Measurements from ENCODE around the gene SMG6.

Gene SMG6

GRCh38 chr17:2093349-2093748 lies 210.2 kb downstream of the SMG6 start:
- no peak for FAIRE-seq

GRCh38 chr17:2092253-2092652 lies 211.3 kb downstream of the SMG6 start:
- FAIRE-seq: no peak

GRCh38 chr17:2090804-2091534 lies 212.6 kb downstream of the SMG6 start:
- FAIRE-seq: no peak

- no peak for FAIRE-seq
Measured at GRCh38 chr17:2090210-2090641, 213.4 kb downstream of the SMG6 start.

GRCh38 chr17:2089021-2089422 lies 214.6 kb downstream of the SMG6 start:
- FAIRE-seq: no peak

- no peak for FAIRE-seq
Measured at GRCh38 chr17:2087597-2088211, 215.9 kb downstream of the SMG6 start.

GRCh38 chr17:2086306-2086705 lies 217.3 kb downstream of the SMG6 start:
- no peak for FAIRE-seq

GRCh38 chr17:2085648-2085949 lies 218.0 kb downstream of the SMG6 start:
- FAIRE-seq: no peak

- no peak for FAIRE-seq
Measured at GRCh38 chr17:2084766-2085647, 218.6 kb downstream of the SMG6 start.

- no peak for FAIRE-seq
Measured at GRCh38 chr17:2084036-2084765, 219.4 kb downstream of the SMG6 start.

GRCh38 chr17:2083613-2084035 lies 220.0 kb downstream of the SMG6 start:
- no peak for FAIRE-seq

- FAIRE-seq: no peak
Measured at GRCh38 chr17:2082003-2082781, 221.4 kb downstream of the SMG6 start.

- no peak for FAIRE-seq
Measured at GRCh38 chr17:2081564-2081963, 222.0 kb downstream of the SMG6 start.

GRCh38 chr17:2077040-2077439 lies 226.5 kb downstream of the SMG6 start:
- FAIRE-seq: no peak

- no peak for FAIRE-seq
Measured at GRCh38 chr17:2076087-2076984, 227.2 kb downstream of the SMG6 start.

- FAIRE-seq: no peak
Measured at GRCh38 chr17:2075336-2076086, 228.1 kb downstream of the SMG6 start.

GRCh38 chr17:2074919-2075318 lies 228.7 kb downstream of the SMG6 start:
- no peak for FAIRE-seq

GRCh38 chr17:2071455-2072281 lies 231.9 kb downstream of the SMG6 start:
- FAIRE-seq: no peak

GRCh38 chr17:2071024-2071385 lies 232.6 kb downstream of the SMG6 start:
- no peak for FAIRE-seq

All from A204.1 (cell line).